Mucosa of stomach (tissue), 1 donor: Measurements from ENCODE around the gene GCNT1.
"Not testable (repeated sequence)": the region's sequence is repeated elsewhere in the genome, so short reads cannot be mapped to it uniquely, and the experiment has no call there.

ENCODE experiments used
- H3K27me3 ChIP-seq: one replicate; pipeline ENCODE4 v1.7.0; 2013; ENCODE audit warnings: mild to moderate bottlenecking, low read length; ENCODE audit not compliant: control insufficient read depth, insufficient read depth
- H3K36me3 ChIP-seq: one replicate; pipeline ENCODE4 v1.7.0; 2013; ENCODE audit warnings: low read length; ENCODE audit not compliant: control insufficient read depth, insufficient read depth
- H3K4me1 ChIP-seq: one replicate; pipeline ENCODE4 v1.7.0; 2013; ENCODE audit warnings: mild to moderate bottlenecking, low read length; ENCODE audit not compliant: control insufficient read depth, insufficient read depth
- H3K4me3 ChIP-seq: one replicate; pipeline ENCODE4 v1.7.0; 2013; ENCODE audit warnings: low read length
- H3K9ac ChIP-seq: one replicate; pipeline ENCODE4 v1.7.0; 2013; ENCODE audit warnings: mild to moderate bottlenecking, low read length, moderate library complexity
- H3K9me3 ChIP-seq: one replicate; pipeline ENCODE4 v1.7.0; 2013; ENCODE audit warnings: mild to moderate bottlenecking, low read length, moderate library complexity; ENCODE audit not compliant: control insufficient read depth
- donor health status: Pancreatic carcinoma.

GCNT1 gene

GRCh38 chr9:76474419-76474818 is 15.4 kb downstream of the GCNT1 start:
- Histone ChIP-seq H3K9ac (no peak overlapping the region), H3K4me1 (peaks cover 25% of the 10 kb centered on the region), H3K36me3 (peaks cover 7% of the 10 kb centered on the region), H3K4me3 (no peak overlapping the region), H3K27me3 (no peaks in the 10 kb centered on the region), H3K9me3 (no peaks in the 10 kb centered on the region)

DNA sequence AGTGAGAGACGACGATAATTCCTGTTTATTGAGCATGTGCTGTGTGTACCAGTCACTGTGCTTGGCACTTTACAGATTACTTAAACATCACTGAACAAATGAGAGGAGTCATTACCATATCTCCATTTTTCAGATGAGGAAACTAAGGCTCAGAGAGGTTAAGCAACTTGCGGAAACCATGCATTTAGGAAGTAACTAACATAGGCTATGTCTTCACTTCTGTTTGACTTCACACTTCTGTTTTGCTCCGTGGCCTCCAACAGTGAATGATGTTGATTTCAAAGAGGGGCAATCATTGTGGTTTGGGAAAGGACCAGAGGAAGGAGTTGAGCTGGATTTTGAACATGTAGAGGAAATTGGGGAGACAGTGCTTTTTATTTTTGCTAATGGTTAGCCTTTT is 16.7 kb downstream of the GCNT1 start:
- no peaks in the 10 kb centered on the region for H3K9me3 ChIP-seq
- no peak overlapping the region for H3K9ac ChIP-seq
- H3K27me3 ChIP-seq, result no peaks in the 10 kb centered on the region
- peaks cover 25% of the 10 kb centered on the region for H3K4me1 ChIP-seq
- H3K4me3 ChIP-seq, result no peak overlapping the region
- peaks cover 7% of the 10 kb centered on the region for H3K36me3 ChIP-seq

GRCh38 chr9:76477818-76478217 is 18.8 kb downstream of the GCNT1 start:
- H3K36me3 ChIP-seq, H3K27me3 ChIP-seq, H3K9ac ChIP-seq, H3K9me3 ChIP-seq, H3K4me1 ChIP-seq, H3K4me3 ChIP-seq: not testable (repeated sequence)

DNA sequence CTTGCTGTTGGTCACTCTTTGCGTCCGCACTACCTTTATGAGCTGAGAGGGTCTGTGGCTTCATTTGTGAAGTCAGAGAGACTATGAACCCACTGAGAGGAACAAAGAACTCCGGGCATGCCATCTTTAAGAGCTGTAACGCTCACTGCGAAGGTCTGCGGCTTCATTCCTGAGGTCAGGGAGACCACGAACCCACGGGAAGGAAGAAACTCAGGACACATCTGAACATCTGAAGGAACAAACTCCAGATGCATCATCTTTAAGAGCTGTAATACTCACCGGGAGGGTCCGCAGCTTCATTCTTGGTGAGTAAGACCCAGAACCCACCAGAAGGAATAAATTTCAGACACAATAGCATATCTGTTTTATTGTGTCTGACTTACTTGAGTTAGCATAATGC is 19.2 kb downstream of the GCNT1 start:
- Histone ChIP-seq H3K9me3 (no peaks in the 10 kb centered on the region), H3K9ac (no peak overlapping the region), H3K36me3 (peaks cover 7% of the 10 kb centered on the region), H3K27me3 (no peaks in the 10 kb centered on the region), H3K4me1 (peaks cover under 1% of the 10 kb centered on the region), H3K4me3 (no peak overlapping the region)

- not testable (repeated sequence) for H3K27me3 ChIP-seq, H3K9me3 ChIP-seq, H3K4me1 ChIP-seq, H3K9ac ChIP-seq, H3K4me3 ChIP-seq, H3K36me3 ChIP-seq
Measured at GRCh38 chr9:76479337-76479736, 20.4 kb downstream of the GCNT1 start.

DNA sequence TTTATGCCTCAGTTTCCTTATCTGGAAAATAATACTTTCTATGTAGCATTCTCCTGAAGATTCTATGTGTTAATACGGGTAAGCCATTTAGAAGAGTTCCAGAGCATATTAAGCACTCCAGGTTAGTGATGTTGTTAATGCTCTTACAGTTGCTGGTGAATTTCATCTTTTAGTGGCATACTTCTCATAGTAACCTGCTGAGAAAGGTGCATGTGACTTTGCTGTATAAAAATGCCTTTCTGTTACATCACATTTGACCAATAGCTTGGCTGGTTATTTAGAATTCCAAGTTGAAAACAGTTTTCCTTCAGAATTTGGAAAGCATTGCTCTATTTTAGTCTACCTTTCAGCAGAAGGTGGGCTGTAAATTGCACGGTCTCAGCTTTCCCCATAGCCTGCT is 27.2 kb downstream of the GCNT1 start:
- H3K9me3 ChIP-seq, result no peaks in the 10 kb centered on the region
- peaks cover 43% of the 10 kb centered on the region for H3K4me1 ChIP-seq
- no peak overlapping the region for H3K4me3 ChIP-seq
- H3K36me3 ChIP-seq, result no peaks in the 10 kb centered on the region
- no peak overlapping the region for H3K9ac ChIP-seq
- H3K27me3 ChIP-seq, result no peaks in the 10 kb centered on the region

- no peak overlapping the region for H3K9ac ChIP-seq
- H3K27me3 ChIP-seq, result no peaks in the 10 kb centered on the region
- no peak overlapping the region for H3K4me3 ChIP-seq
- no peaks in the 10 kb centered on the region for H3K9me3 ChIP-seq
- H3K4me1 ChIP-seq, result peaks cover 47% of the 10 kb centered on the region
- no peaks in the 10 kb centered on the region for H3K36me3 ChIP-seq
Measured at GRCh38 chr9:76490249-76490990, 31.4 kb downstream of the GCNT1 start.

GRCh38 chr9:76491056-76491455 is 32.1 kb downstream of the GCNT1 start:
- H3K36me3 ChIP-seq, H3K27me3 ChIP-seq, H3K9ac ChIP-seq, H3K9me3 ChIP-seq, H3K4me3 ChIP-seq: not testable (repeated sequence)
- peaks cover 50% of the 10 kb centered on the region for H3K4me1 ChIP-seq

DNA sequence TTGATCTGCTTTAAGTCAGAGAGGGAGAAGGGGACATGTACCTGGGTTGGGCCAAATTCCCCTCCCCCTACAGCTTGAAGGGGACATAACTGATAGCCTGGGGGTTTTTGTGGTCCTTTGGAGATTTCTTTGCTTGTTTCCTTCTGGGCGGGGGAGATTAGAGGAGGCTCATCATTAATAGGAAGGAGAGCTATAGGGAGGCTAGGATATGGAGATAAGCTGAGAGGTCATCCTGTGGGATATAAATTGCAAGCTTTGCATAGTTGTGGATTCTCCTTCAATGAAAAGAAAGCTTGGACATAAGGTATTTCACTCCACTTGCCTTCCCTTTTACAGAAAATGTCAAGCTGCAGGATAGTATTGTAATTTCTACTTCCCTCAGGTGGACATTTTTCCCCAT is 34.5 kb downstream of the GCNT1 start:
- not testable (repeated sequence) for H3K9me3 ChIP-seq

GRCh38 chr9:76500061-76500460 is 41.1 kb downstream of the GCNT1 start:
- H3K4me3 ChIP-seq, result no peak overlapping the region
- H3K9me3 ChIP-seq, result no peaks in the 10 kb centered on the region
- peaks cover 5% of the 10 kb centered on the region for H3K36me3 ChIP-seq

More for the DNA sequence above, 34.5 kb downstream of the GCNT1 start:
- H3K4me1 ChIP-seq, result peaks cover 38% of the 10 kb centered on the region
- H3K4me3 ChIP-seq, H3K36me3 ChIP-seq, H3K27me3 ChIP-seq, H3K9ac ChIP-seq: not testable (repeated sequence)

DNA sequence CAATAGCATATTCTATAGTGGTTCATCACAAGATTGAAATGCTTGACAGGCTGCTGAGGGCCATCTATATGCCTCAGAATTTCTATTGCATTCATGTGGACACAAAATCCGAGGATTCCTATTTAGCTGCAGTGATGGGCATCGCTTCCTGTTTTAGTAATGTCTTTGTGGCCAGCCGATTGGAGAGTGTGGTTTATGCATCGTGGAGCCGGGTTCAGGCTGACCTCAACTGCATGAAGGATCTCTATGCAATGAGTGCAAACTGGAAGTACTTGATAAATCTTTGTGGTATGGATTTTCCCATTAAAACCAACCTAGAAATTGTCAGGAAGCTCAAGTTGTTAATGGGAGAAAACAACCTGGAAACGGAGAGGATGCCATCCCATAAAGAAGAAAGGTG is 43.8 kb downstream of the GCNT1 start:
- H3K4me1 ChIP-seq, result no peaks in the 10 kb centered on the region
- H3K4me3 ChIP-seq, result no peak overlapping the region
- no peak overlapping the region for H3K9ac ChIP-seq
- H3K36me3 ChIP-seq, result peaks cover 5% of the 10 kb centered on the region
- H3K27me3 ChIP-seq, result no peaks in the 10 kb centered on the region
- H3K9me3 ChIP-seq, result no peaks in the 10 kb centered on the region

More at GRCh38 chr9:76500061-76500460, 41.1 kb downstream of the GCNT1 start:
- H3K27me3 ChIP-seq, result no peaks in the 10 kb centered on the region
- peak overlapping the region; percentile 13 for H3K9ac ChIP-seq
- H3K4me1 ChIP-seq, result peaks cover 11% of the 10 kb centered on the region

DNA sequence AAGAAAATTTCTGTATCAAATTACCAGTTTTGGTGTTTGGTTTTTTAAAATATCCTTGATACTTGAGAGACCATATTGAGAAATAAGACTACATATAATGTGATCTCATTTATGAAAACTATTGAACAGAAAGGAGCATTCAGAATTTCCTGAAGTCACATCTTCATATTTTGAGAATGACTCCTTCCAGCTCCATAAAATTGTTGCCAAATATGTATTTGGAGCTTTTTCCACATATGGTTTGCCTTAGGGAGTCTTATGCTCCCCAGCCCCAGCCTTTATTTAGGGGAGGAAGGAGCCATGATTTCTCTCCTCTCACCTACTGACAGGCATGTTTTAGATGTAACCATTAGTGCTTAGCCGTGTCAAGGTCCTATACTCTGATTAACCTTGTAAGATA is 51.1 kb downstream of the GCNT1 start:
- no peaks in the 10 kb centered on the region for H3K27me3 ChIP-seq
- no peaks in the 10 kb centered on the region for H3K4me1 ChIP-seq
- no peaks in the 10 kb centered on the region for H3K9me3 ChIP-seq
- no peak overlapping the region for H3K9ac ChIP-seq
- no peaks in the 10 kb centered on the region for H3K36me3 ChIP-seq
- H3K4me3 ChIP-seq, result no peak overlapping the region

DNA sequence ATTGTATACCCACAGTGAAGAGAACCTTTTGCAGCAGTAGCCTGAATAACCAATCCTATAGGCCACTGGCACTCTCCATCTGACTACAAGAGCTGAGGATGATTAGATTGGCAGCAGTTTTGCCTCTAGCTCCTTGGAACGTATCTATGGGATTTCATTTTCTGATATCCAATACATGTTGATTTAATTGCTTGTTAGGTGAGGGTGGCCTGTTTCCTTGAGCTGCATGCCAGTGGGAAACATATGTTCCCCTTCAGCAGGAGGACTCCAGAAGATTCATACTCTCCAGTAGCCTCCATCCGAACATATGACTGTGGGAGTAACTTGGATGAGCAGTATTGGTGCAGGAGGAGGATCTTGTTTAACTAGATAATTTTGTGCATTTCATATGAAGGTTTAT is 51.5 kb downstream of the GCNT1 start:
- no peak overlapping the region for H3K4me3 ChIP-seq
- H3K4me1 ChIP-seq, result no peaks in the 10 kb centered on the region

More for the DNA sequence above, 51.5 kb downstream of the GCNT1 start:
- Histone ChIP-seq H3K27me3 (no peaks in the 10 kb centered on the region), H3K36me3 (no peaks in the 10 kb centered on the region), H3K9ac (no peak overlapping the region), H3K9me3 (no peaks in the 10 kb centered on the region)
